DND-41 (cell line): ENCODE results near the gene FBXL19.

Experiments
- CTCF ChIP-seq: IDR thresholded peaks from 2 replicates; pipeline ENCODE4 v1.5.1; 2012; ENCODE audit warnings: borderline replicate concordance, low read length, moderate library complexity, mild to moderate bottlenecking; ENCODE audit not compliant: poor library complexity, severe bottlenecking; ENCODE audit errors: extremely low read depth
- EZH2 ChIP-seq: IDR thresholded peaks from 3 replicates; pipeline ENCODE4 v1.6.1; 2012; ENCODE audit warnings: borderline replicate concordance, low read depth, mild to moderate bottlenecking, moderate library complexity, low read length, inconsistent platforms; ENCODE audit not compliant: severe bottlenecking

GRCh38 chr16:30896261-30896888 is 27.0 kb upstream of the FBXL19 start, which contains the start of gene CTF1:
- no peak for TF ChIP-seq CTCF
- TF ChIP-seq EZH2 = no peak
